ENCODE results near the gene RBBP7. TPM values are rescaled to one million over a fixed set of nuclear protein-coding genes. Genes with fewer than 3 reads are reported as not detected.

Gene RBBP7
- total RNA-seq, 1 experiment from 2014 or later, result 138 TPM

- H3K27me3 ChIP-seq (ENCODE audit: low read length), result no peaks in the 10 kb centered on the region
- peaks cover 58% of the 10 kb centered on the region for H3K36me3 ChIP-seq (ENCODE audit: insufficient read depth, low read length)
- H3K9ac ChIP-seq (ENCODE audit: low read length), result no peak overlapping the region
- no peak overlapping the region for H3K4me3 ChIP-seq (ENCODE audit: low read length)
- H2AFZ ChIP-seq (ENCODE audit: low read length), result no peak overlapping the region
- no peaks in the 10 kb centered on the region for H3K79me2 ChIP-seq (ENCODE audit: low read length)
- no peaks in the 10 kb centered on the region for H3K9me3 ChIP-seq (ENCODE audit: low read length)
- peaks cover 9% of the 10 kb centered on the region; the same call in 1 of the 2 replicates for H3K4me1 ChIP-seq (ENCODE audit: low read length)
- H4K20me1 ChIP-seq (ENCODE audit: insufficient read depth, low read depth, low read length), result peaks cover 6% of the 10 kb centered on the region; the same call in 1 of the 2 replicates
- H3K4me2 ChIP-seq (ENCODE audit: low read depth, low read length, poor library complexity, severe bottlenecking), result no peak overlapping the region
- H3K9me2 ChIP-seq (replicated peaks; ENCODE audit: insufficient read depth, low read length), result no peaks in the 10 kb centered on the region
- DNase-seq, result no peak
- H3K27ac ChIP-seq (ENCODE audit: low read length), result no peak overlapping the region
Observed at GRCh38 chrX:16842684-16843083, 27.5 kb downstream of the RBBP7 start.

GRCh38 chrX:16839852-16840460, 30.2 kb downstream of the RBBP7 start:
- Histone ChIP-seq H3K9ac (ENCODE audit: low read length) (no peak overlapping the region), H3K27me3 (ENCODE audit: low read length) (no peaks in the 10 kb centered on the region), H3K9me3 (ENCODE audit: low read length) (no peaks in the 10 kb centered on the region), H3K79me2 (ENCODE audit: low read length) (no peaks in the 10 kb centered on the region), H4K20me1 (ENCODE audit: insufficient read depth, low read depth, low read length) (no peaks in the 10 kb centered on the region), H3K27ac (ENCODE audit: low read length) (no peak overlapping the region), H3K4me3 (ENCODE audit: low read length) (no peak overlapping the region), H3K4me1 (ENCODE audit: low read length) (peaks cover 9% of the 10 kb centered on the region; the same call in 1 of the 2 replicates), H3K9me2 (replicated peaks; ENCODE audit: insufficient read depth, low read length) (no peaks in the 10 kb centered on the region), H3K36me3 (ENCODE audit: insufficient read depth, low read length) (peaks cover 54% of the 10 kb centered on the region), H2AFZ (ENCODE audit: low read length) (no peak overlapping the region), H3K4me2 (ENCODE audit: low read depth, low read length, poor library complexity, severe bottlenecking) (no peak overlapping the region)
- DNase-seq, result no peak

- Histone ChIP-seq H3K9ac (ENCODE audit: low read length) (no peak overlapping the region), H3K36me3 (ENCODE audit: insufficient read depth, low read length) (peaks cover 52% of the 10 kb centered on the region), H4K20me1 (ENCODE audit: insufficient read depth, low read depth, low read length) (no peaks in the 10 kb centered on the region), H3K9me2 (replicated peaks; ENCODE audit: insufficient read depth, low read length) (no peaks in the 10 kb centered on the region), H3K4me1 (ENCODE audit: low read length) (peaks cover 9% of the 10 kb centered on the region; the same call in 1 of the 2 replicates), H3K9me3 (ENCODE audit: low read length) (no peaks in the 10 kb centered on the region), H3K4me2 (ENCODE audit: low read depth, low read length, poor library complexity, severe bottlenecking) (no peak overlapping the region), H2AFZ (ENCODE audit: low read length) (no peak overlapping the region), H3K27me3 (ENCODE audit: low read length) (no peaks in the 10 kb centered on the region), H3K4me3 (ENCODE audit: low read length) (no peak overlapping the region), H3K27ac (ENCODE audit: low read length) (no peak overlapping the region), H3K79me2 (ENCODE audit: low read length) (no peaks in the 10 kb centered on the region)
- no peak for DNase-seq
Observed at GRCh38 chrX:16839219-16839851, 30.8 kb downstream of the RBBP7 start.

GRCh38 chrX:16838202-16839066, 31.7 kb downstream of the RBBP7 start:
- no peak overlapping the region for H2AFZ ChIP-seq (ENCODE audit: low read length)
- H3K4me2 ChIP-seq (ENCODE audit: low read depth, low read length, poor library complexity, severe bottlenecking), result no peak overlapping the region
- DNase-seq, result no peak
- no peaks in the 10 kb centered on the region for H4K20me1 ChIP-seq (ENCODE audit: insufficient read depth, low read depth, low read length)
- no peaks in the 10 kb centered on the region for H3K27me3 ChIP-seq (ENCODE audit: low read length)
- no peaks in the 10 kb centered on the region for H3K9me2 ChIP-seq (replicated peaks; ENCODE audit: insufficient read depth, low read length)
- no peaks in the 10 kb centered on the region for H3K9me3 ChIP-seq (ENCODE audit: low read length)
- H3K4me3 ChIP-seq (ENCODE audit: low read length), result no peak overlapping the region
- peaks cover 9% of the 10 kb centered on the region; the same call in 1 of the 2 replicates for H3K4me1 ChIP-seq (ENCODE audit: low read length)
- no peak overlapping the region for H3K27ac ChIP-seq (ENCODE audit: low read length)
- H3K79me2 ChIP-seq (ENCODE audit: low read length), result no peaks in the 10 kb centered on the region
- no peak overlapping the region for H3K9ac ChIP-seq (ENCODE audit: low read length)
- H3K36me3 ChIP-seq (ENCODE audit: insufficient read depth, low read length), result peaks cover 51% of the 10 kb centered on the region

- DNase-seq, result no peak
- H3K36me3 ChIP-seq (ENCODE audit: insufficient read depth, low read length), result peaks cover 49% of the 10 kb centered on the region
- H2AFZ ChIP-seq (ENCODE audit: low read length), result no peak overlapping the region
- H3K79me2 ChIP-seq (ENCODE audit: low read length), result peaks cover 5% of the 10 kb centered on the region; the same call in 1 of the 2 replicates
- no peak overlapping the region for H3K4me2 ChIP-seq (ENCODE audit: low read depth, low read length, poor library complexity, severe bottlenecking)
- no peaks in the 10 kb centered on the region for H3K9me3 ChIP-seq (ENCODE audit: low read length)
- no peak overlapping the region for H3K27ac ChIP-seq (ENCODE audit: low read length)
- H3K27me3 ChIP-seq (ENCODE audit: low read length), result no peaks in the 10 kb centered on the region
- H3K4me1 ChIP-seq (ENCODE audit: low read length), result peaks cover 9% of the 10 kb centered on the region; the same call in 1 of the 2 replicates
- H3K4me3 ChIP-seq (ENCODE audit: low read length), result no peak overlapping the region
- no peak overlapping the region for H3K9ac ChIP-seq (ENCODE audit: low read length)
- no peaks in the 10 kb centered on the region for H3K9me2 ChIP-seq (replicated peaks; ENCODE audit: insufficient read depth, low read length)
- H4K20me1 ChIP-seq (ENCODE audit: insufficient read depth, low read depth, low read length), result no peaks in the 10 kb centered on the region
Observed at GRCh38 chrX:16836371-16836770, 33.8 kb downstream of the RBBP7 start.

GRCh38 chrX:16834806-16835205, 35.4 kb downstream of the RBBP7 start:
- Histone ChIP-seq H3K9ac (ENCODE audit: low read length) (no peak overlapping the region), H3K9me3 (ENCODE audit: low read length) (no peaks in the 10 kb centered on the region), H3K9me2 (replicated peaks; ENCODE audit: insufficient read depth, low read length) (no peaks in the 10 kb centered on the region), H2AFZ (ENCODE audit: low read length) (no peak overlapping the region), H3K36me3 (ENCODE audit: insufficient read depth, low read length) (peaks cover 61% of the 10 kb centered on the region), H3K4me3 (ENCODE audit: low read length) (no peak overlapping the region), H3K27me3 (ENCODE audit: low read length) (no peaks in the 10 kb centered on the region), H4K20me1 (ENCODE audit: insufficient read depth, low read depth, low read length) (no peaks in the 10 kb centered on the region), H3K4me2 (ENCODE audit: low read depth, low read length, poor library complexity, severe bottlenecking) (no peak overlapping the region), H3K4me1 (ENCODE audit: low read length) (peaks cover 9% of the 10 kb centered on the region; the same call in 1 of the 2 replicates), H3K79me2 (ENCODE audit: low read length) (peaks cover 5% of the 10 kb centered on the region; the same call in 1 of the 2 replicates), H3K27ac (ENCODE audit: low read length) (no peak overlapping the region)
- no peak for DNase-seq

GRCh38 chrX:16832301-16832700, 37.9 kb downstream of the RBBP7 start:
- Histone ChIP-seq H3K4me1 (ENCODE audit: low read length) (no peaks in the 10 kb centered on the region), H3K79me2 (ENCODE audit: low read length) (peaks cover 14% of the 10 kb centered on the region; the same call in 1 of the 2 replicates), H3K9me2 (replicated peaks; ENCODE audit: insufficient read depth, low read length) (no peaks in the 10 kb centered on the region), H3K9me3 (ENCODE audit: low read length) (no peaks in the 10 kb centered on the region), H3K36me3 (ENCODE audit: insufficient read depth, low read length) (peaks cover 65% of the 10 kb centered on the region), H4K20me1 (ENCODE audit: insufficient read depth, low read depth, low read length) (no peaks in the 10 kb centered on the region), H3K4me2 (ENCODE audit: low read depth, low read length, poor library complexity, severe bottlenecking) (no peak overlapping the region), H3K27me3 (ENCODE audit: low read length) (no peaks in the 10 kb centered on the region), H3K4me3 (ENCODE audit: low read length) (no peak overlapping the region), H3K27ac (ENCODE audit: low read length) (no peak overlapping the region), H2AFZ (ENCODE audit: low read length) (no peak overlapping the region), H3K9ac (ENCODE audit: low read length) (no peak overlapping the region)
- no peak for DNase-seq

Data from Karpas-422 (cell line).